Stimulated activated CD8-positive, alpha-beta memory T cell treated with anti-CD3 and anti-CD28 coated beads, Interleukin-15, amount 100 ng/mL, for 4 hours (primary cell): ENCODE measurements around the gene SULF2.
"Not testable (repeated sequence)": the region's sequence is repeated elsewhere in the genome, so short reads cannot be mapped to it uniquely, and the experiment has no call there.

Experiments used
- DNase-seq, 2 donors: peaks; one replicate each; pipeline ENCODE4 v3.0.0-alpha.2; 2020; ENCODE audit warnings: low read depth in 2 of 2

SULF2 gene

DNA sequence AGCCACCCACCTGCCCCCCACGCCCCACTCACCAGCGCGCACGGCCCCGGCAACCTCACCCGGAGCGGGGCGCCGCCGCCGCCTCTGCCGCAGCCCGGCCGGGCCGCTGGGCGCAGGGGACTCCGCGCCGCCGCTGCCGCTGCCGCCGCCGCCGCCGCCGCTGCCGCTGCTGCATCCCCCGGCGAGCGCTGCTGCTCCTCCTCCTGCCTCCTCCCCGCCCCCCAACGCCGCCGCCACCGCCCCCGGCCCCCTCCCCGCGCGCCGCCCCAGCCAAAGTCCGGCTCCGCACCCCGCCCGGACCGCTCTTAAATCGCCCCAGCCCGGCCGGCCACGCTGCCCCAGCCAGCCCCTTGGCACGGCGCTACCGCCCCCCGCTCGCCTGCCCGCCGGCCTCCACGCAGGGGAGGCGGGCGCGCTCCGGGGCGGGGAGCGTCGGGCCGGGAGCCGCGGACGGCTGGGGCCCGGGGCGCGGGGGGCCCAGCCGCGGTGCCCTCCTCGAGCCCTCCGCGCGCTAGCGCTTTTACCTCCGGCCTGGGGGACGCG lies at the start of gene SULF2:
Gene SULF2 (minus strand): TSS at position 171 of the 543 bp plus-strand sequence. CDS start 28,118 bp downstream, outside the sequence.
- no peak for DNase-seq

DNA sequence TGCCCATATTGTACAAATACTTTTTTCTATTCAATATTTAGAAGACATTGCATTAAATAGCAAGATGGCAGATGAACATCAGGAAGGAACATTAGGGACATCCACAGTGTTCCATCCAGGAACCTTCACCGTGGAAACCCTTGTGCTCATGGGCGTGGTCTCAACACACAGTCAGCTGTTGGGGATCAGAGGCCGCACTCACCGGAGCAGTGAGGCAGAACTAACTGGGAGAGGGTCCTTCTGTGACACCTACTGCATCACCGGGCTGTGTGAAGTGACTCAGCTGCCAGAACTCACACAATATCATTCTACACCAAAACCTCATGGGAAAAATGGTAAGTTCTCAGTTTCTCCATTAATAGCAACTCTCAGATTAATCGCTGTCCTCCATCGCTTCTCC lies 46.4 kb upstream of the SULF2 start:
- DNase-seq, result not testable (repeated sequence)

GRCh38 chr20:47826716-47827115 lies 41.4 kb upstream of the SULF2 start:
- not testable (repeated sequence) for DNase-seq

DNA sequence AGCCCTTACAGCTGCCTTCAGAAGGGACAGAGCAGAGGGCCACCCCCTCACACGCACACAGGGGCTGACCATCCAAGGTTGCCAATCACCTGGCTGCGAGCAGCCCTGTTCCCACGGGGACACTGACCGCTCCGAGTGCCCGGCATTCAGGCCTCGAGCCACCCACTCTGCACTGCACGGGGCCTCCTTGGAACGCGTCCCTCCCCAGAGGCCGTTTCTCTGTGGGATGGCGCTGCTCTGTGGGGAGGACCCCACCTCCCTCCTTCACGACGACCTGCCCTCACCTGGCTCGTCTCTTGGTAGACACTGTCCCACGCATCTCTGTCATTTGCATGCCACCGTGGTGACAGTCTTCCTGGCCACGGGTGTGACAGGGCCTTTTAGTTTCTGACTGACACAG lies 40.7 kb upstream of the SULF2 start:
- DNase-seq, result not testable (repeated sequence)

DNA sequence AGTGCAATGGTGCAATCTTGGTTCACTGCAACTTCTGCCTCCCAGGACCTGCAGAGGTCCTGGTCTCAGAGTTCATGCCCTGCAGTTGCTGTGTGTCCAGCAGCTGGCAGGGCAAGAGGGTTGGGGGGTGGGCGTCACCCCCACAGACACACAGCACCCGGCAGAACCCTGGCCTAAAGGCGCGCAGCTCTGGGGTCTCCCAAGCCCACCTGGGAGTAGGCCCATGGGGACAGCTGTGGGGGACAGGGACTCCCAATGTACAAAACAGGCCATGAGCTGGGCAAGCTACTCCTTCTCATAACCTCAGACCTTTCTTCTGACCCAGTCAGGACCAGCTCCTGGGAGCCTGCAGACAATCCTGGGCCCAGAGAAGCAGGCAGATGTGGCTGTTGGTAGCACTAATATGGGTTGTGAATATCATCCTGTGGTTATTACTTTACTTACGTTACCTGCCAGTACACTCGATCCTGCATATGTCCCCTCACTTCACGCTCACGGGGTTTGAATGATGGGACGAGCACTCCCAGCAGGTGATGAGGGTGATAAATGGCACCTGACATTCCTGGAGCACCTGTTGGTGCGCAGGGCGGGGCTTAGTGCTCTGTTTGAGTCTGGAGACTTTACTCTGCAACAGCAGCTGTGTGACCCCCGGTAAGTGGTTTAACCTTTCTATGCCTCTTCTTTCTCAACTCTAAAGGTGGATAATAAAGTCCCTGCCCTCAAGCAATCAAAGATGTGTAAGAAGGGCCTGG lies 39.9 kb upstream of the SULF2 start:
- DNase-seq, result no peak

DNA sequence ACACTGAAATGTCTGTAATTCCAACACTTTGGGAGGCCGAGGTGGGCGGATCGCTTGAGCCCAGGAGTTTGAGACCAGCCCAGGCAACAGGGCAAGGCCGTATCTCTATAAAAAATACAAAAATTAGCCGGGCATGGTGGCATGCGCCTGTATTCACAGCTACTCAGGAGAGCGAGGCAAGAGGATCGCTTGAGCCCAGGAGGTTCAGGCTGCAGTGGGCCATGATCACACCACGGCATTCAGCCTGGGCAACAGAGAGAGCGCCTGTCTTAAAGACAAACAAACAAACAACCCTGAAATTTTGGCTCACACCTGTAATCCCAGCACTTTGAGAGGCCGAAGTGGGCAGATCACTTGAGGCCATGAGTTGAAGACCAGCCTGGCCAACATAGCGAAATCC lies 38.7 kb upstream of the SULF2 start:
- not testable (repeated sequence) for DNase-seq

DNA sequence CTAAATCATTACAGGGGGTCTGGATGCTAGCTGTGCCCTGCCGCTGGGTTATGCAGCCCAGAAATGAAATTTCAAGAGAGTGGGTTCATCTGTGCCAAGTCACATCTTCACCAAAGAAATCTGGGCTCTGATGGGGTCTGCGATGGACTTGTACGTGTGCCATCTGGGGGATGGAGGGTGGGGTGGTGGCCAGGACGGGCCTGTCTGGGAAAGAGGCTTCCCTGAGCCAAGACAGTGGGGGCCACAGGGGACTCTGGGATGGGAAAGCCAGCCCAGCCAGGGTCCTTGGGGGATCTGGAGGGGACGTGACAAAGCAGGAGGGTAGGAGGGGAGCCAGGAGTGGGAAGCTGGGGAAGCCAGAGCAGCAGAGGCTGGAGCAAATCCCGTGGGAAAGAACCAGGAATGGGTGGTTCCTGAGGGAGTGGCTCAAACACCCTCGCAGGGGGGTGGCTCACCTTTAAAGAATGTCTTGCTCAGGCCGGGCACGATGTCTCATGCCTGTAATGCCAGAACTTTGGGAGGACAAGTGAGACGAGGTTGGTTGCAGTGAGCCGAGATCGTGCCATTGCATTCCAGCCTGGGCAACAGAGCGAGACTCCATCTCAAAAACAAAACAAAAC lies 36.3 kb upstream of the SULF2 start:
- no peak for DNase-seq

DNA sequence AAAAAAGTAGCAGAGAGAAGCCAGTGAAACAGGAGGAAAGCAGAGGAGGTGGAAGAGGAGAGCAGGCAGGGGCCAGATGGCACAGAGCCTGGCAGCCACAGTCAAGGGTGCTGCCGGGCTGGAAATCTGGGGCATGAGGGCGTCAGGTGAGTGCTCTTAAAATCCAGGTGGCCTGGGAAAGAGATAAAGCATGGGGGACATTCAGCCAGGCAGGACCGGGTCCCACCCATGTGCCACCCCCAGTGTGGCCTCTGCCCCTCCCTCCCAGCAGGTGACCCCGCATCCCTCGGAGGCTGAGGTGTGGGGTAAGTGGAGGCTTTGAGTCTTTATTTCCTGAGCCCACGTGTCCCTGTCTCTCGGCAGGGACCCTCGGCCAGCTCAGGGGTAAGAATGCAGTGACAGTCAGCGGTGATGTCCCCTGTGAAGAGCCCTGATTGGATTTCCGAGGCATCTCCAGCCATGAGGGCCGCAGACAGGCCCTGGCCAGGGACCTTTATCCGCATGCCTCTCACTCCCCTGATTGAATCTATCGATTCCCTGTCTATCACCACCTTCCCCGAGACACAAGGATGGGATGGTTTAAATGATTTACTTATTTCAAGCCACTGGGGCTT lies 33.8 kb upstream of the SULF2 start:
- no peak for DNase-seq

DNA sequence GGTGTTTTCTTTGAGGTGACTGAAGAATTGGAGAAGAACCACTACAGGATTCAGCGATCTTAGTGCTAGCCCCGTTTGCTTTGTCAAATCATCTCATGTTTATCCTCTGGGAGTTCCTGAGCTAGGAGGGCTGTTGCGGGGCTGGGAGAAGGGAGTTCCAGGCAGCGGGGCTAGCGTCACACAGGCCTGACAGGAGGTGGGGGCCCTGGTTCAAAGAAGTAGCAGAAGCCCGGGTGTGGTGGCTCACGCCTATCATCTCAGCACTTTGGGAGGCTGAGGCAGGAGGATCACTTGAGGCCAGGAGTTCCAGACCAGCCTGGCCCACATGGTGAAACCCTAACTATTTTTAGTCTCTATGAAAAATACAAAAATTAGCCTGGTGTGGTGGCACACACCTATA lies 33.2 kb upstream of the SULF2 start:
- no peak for DNase-seq

DNA sequence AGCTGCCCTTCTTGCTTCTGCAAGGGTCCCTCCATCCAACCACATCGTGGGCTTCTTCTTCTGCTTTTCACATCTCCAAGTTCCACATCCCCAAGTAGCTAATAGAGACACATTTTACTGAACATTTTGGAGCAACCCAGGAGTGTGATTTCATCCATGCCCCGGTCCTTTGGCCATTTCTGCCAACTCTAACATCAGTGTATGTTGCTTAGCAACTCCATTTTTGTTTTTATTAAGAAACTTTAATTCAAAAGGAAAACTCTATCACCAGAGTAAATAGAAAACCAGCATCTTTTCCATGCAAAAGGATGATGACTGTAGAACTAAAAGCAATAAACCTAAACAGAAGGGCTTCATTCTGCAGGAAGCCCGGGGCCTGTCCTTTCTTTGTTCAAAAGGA lies 32.7 kb upstream of the SULF2 start:
- DNase-seq, result no peak

- no peak for DNase-seq
Measured at GRCh38 chr20:47817573-47817972, 32.3 kb upstream of the SULF2 start.

GRCh38 chr20:47816487-47817451 lies 31.5 kb upstream of the SULF2 start:
- no peak for DNase-seq

GRCh38 chr20:47815866-47816265 lies 30.6 kb upstream of the SULF2 start:
- DNase-seq, result no peak

GRCh38 chr20:47815416-47815806 lies 30.1 kb upstream of the SULF2 start:
- DNase-seq, result no peak

- DNase-seq, result no peak
Measured at GRCh38 chr20:47814632-47815415, 29.5 kb upstream of the SULF2 start.

DNA sequence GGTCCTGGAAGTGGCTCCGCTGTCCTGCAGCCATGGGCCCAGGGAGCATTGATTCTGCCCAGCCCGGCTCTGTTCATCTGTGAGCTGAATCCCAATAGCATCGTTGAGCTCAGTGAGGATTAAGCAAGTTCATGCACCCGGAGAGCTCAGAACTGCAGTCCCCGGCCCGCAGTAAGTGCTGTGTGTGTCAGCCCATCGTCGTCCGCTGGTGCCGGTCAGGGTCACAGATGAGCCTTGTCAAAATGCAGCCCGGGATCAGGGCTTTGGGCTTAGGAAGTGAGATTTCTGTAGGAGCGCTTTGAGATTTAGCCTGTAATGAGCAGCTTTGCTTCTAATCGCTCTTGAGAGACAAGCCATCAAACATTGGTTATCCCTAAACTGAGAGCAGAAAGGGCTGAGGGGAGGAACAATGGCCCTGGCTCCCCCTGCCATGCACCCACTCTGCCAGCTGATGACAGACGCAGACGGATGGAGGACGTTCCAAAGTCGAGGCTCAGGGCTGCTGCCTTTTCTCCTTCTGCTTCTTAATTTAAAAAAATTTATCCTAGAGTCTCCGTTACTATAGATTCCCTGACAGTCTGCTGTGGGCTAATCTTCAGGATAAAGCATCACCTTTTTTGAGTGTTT lies 25.6 kb upstream of the SULF2 start:
- no peak for DNase-seq

DNA sequence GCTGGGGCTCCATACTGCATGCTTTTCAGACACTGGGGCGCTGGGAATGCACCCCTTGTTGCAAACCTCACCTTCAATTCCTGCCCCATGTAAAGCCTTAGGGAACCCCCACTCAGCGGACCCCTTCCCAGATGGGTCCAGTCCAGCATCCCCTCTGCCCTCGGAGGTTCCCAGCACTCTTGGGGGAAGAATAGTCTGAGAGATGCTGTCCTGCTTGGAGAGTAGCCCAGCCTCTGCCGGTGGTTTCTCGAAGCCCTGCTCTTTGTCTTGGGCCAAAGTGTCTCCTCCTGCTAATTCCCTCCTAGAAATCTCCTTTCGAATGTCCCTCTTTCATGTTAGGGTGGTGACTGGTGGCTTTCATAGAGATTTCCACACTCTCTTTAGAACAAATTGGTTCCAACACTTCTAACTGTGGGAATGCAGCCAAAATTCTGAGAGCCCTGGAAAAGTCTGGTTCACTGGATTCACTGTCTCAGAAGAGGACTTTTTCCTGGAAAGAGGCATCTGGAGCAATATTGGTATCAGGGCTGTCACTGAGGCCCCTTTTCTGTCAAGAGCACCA lies 24.9 kb upstream of the SULF2 start:
- no peak for DNase-seq

- DNase-seq, result no peak
Measured at GRCh38 chr20:47809161-47809960, 24.1 kb upstream of the SULF2 start.

DNA sequence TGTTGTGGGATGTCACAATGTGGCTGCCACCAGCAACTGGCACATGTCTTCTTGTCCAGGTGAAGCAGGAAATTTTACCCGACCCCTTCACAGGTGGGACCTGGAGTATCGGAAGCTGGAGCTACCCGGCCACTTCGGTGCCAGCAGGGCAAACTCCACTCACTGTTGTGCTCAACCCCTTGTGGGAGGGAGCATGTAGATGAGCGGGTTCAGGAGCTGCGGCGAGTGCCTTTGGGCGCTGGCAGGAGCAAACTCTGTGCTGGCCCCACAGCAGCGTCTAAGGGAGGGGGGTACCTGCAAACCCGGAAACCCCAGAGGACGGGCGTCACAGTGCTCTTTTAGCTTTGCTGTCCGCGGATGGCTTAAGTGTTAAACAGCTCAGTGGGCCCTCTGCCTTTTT lies 20.7 kb upstream of the SULF2 start:
- no peak for DNase-seq
